Measurements from ENCODE around the gene ELFN1. TPM values are rescaled to one million over a fixed set of nuclear protein-coding genes. Genes with fewer than 3 reads are reported as not detected.

Gene ELFN1
- total and polyA plus RNA-seq, 4 donors = 0.43 to 3.5 (median 3.4) TPM

GRCh38 chr7:1738511-1738910, 68.4 kb downstream of the ELFN1 start:
- H3K4me1 ChIP-seq (ENCODE audit: control insufficient read depth in 4 of 4, insufficient read depth in 4 of 4, low read length in 3 of 4) = peaks cover 0 to 12% (median 4%) of the 10 kb centered on the region in 4 donors
- TF ChIP-seq ATF3 (IDR thresholded peaks at IDR 0.05) (no peak), HNF4G (IDR thresholded peaks at IDR 0.05) (no peak), MAX (IDR thresholded peaks at IDR 0.05) (no peak), ZBTB33 (IDR thresholded peaks at IDR 0.05) (no peak), GABPA (IDR thresholded peaks at IDR 0.05 in 1 of 2, conservative IDR thresholded peaks at IDR 0.05 in 1 of 2) (no peak), HNF4A (conservative IDR thresholded peaks at IDR 0.05) (no peak), REST (IDR thresholded peaks at IDR 0.05) (no peak), YY1 (IDR thresholded peaks at IDR 0.05) (no peak), FOXA1 (IDR thresholded peaks at IDR 0.05) (no peak), RXRA (IDR thresholded peaks at IDR 0.05) (no peak), NR2F2 (IDR thresholded peaks at IDR 0.05) (no peak), EGR1 (IDR thresholded peaks at IDR 0.05; ENCODE audit: low read depth in 2 of 2) (no peak), CTCF (IDR thresholded peaks at IDR 0.05; ENCODE audit: low read depth, low read length, missing input control) (no peak), SP1 (IDR thresholded peaks at IDR 0.05) (no peak), FOXA2 (IDR thresholded peaks at IDR 0.05) (no peak), TAF1 (conservative IDR thresholded peaks at IDR 0.05) (no peak), JUND (IDR thresholded peaks at IDR 0.05) (no peak)
- no peak for DNase-seq (ENCODE audit: low spot score)
- H3K27ac ChIP-seq (ENCODE audit: low read depth in 1 of 2, low read length in 2 of 2) = no peak overlapping the region
- peaks cover 0 to 4% (median 0%) of the 10 kb centered on the region in 4 donors for H3K36me3 ChIP-seq (ENCODE audit: control insufficient read depth in 4 of 4, insufficient read depth in 3 of 4, low read depth in 1 of 4, low read length in 3 of 4)
- H3K27me3 ChIP-seq (ENCODE audit: control insufficient read depth in 4 of 4, insufficient read depth in 4 of 4, low read length in 3 of 4) = no peaks in the 10 kb centered on the region
- 81% methylated on average over 11 of the region's 11 CpGs for WGBS
- H3K9ac ChIP-seq (ENCODE audit: low read depth in 1 of 2, low read length in 2 of 2) = no peak overlapping the region
- H3K4me3 ChIP-seq (ENCODE audit: low read depth in 1 of 3, low read length in 3 of 3) = no peak overlapping the region
- H3K9me3 ChIP-seq (ENCODE audit: control insufficient read depth in 4 of 4, low read length in 3 of 4) = no peaks in the 10 kb centered on the region

- Histone ChIP-seq H3K4me1 (ENCODE audit: control insufficient read depth in 4 of 4, insufficient read depth in 4 of 4, low read length in 3 of 4) (peaks cover 0 to 12% (median 4%) of the 10 kb centered on the region in 4 donors), H3K27me3 (ENCODE audit: control insufficient read depth in 4 of 4, insufficient read depth in 4 of 4, low read length in 3 of 4) (no peaks in the 10 kb centered on the region), H3K27ac (ENCODE audit: low read depth in 1 of 2, low read length in 2 of 2) (no peak overlapping the region), H3K4me3 (ENCODE audit: low read depth in 1 of 3, low read length in 3 of 3) (no peak overlapping the region), H3K9ac (ENCODE audit: low read depth in 1 of 2, low read length in 2 of 2) (no peak overlapping the region), H3K9me3 (ENCODE audit: control insufficient read depth in 4 of 4, low read length in 3 of 4) (no peaks in the 10 kb centered on the region), H3K36me3 (ENCODE audit: control insufficient read depth in 4 of 4, insufficient read depth in 3 of 4, low read depth in 1 of 4, low read length in 3 of 4) (peaks cover 0 to 4% (median 0%) of the 10 kb centered on the region in 4 donors)
- 95% methylated on average over 19 of the region's 19 CpGs for WGBS
- DNase-seq (ENCODE audit: low spot score) = no peak
- TF ChIP-seq FOXA2 (IDR thresholded peaks at IDR 0.05) (no peak), ZBTB33 (IDR thresholded peaks at IDR 0.05) (no peak), TAF1 (conservative IDR thresholded peaks at IDR 0.05) (no peak), RAD21 (IDR thresholded peaks at IDR 0.05) (no peak), MAX (IDR thresholded peaks at IDR 0.05) (no peak), HNF4G (IDR thresholded peaks at IDR 0.05) (no peak), NR2F2 (IDR thresholded peaks at IDR 0.05) (no peak), YY1 (IDR thresholded peaks at IDR 0.05) (no peak), CTCF (IDR thresholded peaks at IDR 0.05; ENCODE audit: low read depth, low read length, missing input control) (no peak), HNF4A (conservative IDR thresholded peaks at IDR 0.05) (no peak), EGR1 (IDR thresholded peaks at IDR 0.05; ENCODE audit: low read depth in 2 of 2) (no peak), FOXA1 (IDR thresholded peaks at IDR 0.05) (no peak)
Observed at GRCh38 chr7:1738956-1739355, 68.9 kb downstream of the ELFN1 start.
